ENCODE data around the gene GJB1.
"Not testable (repeated sequence)": the region's sequence is repeated elsewhere in the genome, so short reads cannot be mapped to it uniquely, and the experiment has no call there.

The GJB1 gene

GRCh38 chrX:71175531-71175930, 47.5 kb upstream of the GJB1 start (continued):
- TF ChIP-seq ESRRG (CRISPR knock-in tag; IDR thresholded peaks at IDR 0.05): no peak

- TF ChIP-seq OSR1 (CRISPR knock-in tag; IDR thresholded peaks at IDR 0.05) (no peak), ARNTL (CRISPR knock-in tag; IDR thresholded peaks at IDR 0.05; ENCODE audit: borderline replicate concordance, low read depth) (no peak), POU6F1 (CRISPR knock-in tag; IDR thresholded peaks at IDR 0.05; ENCODE audit: borderline replicate concordance, low read depth) (no peak), ESRRG (CRISPR knock-in tag; IDR thresholded peaks at IDR 0.05) (no peak), ZFP3 (CRISPR knock-in tag; IDR thresholded peaks at IDR 0.05) (no peak), PPARA (CRISPR knock-in tag; IDR thresholded peaks at IDR 0.05; ENCODE audit: borderline replicate concordance) (no peak), TCF4 (CRISPR knock-in tag; IDR thresholded peaks at IDR 0.05; ENCODE audit: borderline replicate concordance) (no peak), ZNF8 (CRISPR knock-in tag; IDR thresholded peaks at IDR 0.05) (no peak), CSDC2 (CRISPR knock-in tag; IDR thresholded peaks at IDR 0.05) (no peak), ZNF70 (CRISPR knock-in tag; IDR thresholded peaks at IDR 0.05) (no peak), BACH2 (CRISPR knock-in tag; IDR thresholded peaks at IDR 0.05; ENCODE audit: borderline replicate concordance) (no peak)
- TF ChIP-seq, protein P1, sequence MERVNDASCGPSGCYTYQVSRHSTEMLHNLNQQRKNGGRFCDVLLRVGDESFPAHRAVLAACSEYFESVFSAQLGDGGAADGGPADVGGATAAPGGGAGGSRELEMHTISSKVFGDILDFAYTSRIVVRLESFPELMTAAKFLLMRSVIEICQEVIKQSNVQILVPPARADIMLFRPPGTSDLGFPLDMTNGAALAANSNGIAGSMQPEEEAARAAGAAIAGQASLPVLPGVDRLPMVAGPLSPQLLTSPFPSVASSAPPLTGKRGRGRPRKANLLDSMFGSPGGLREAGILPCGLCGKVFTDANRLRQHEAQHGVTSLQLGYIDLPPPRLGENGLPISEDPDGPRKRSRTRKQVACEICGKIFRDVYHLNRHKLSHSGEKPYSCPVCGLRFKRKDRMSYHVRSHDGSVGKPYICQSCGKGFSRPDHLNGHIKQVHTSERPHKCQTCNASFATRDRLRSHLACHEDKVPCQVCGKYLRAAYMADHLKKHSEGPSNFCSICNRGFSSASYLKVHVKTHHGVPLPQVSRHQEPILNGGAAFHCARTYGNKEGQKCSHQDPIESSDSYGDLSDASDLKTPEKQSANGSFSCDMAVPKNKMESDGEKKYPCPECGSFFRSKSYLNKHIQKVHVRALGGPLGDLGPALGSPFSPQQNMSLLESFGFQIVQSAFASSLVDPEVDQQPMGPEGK (CRISPR knock-in tag; IDR thresholded peaks at IDR 0.05; ENCODE audit: borderline replicate concordance): no peak
- no peak for ATAC-seq
Measured at GRCh38 chrX:71177327-71177726, 45.7 kb upstream of the GJB1 start.

DNA sequence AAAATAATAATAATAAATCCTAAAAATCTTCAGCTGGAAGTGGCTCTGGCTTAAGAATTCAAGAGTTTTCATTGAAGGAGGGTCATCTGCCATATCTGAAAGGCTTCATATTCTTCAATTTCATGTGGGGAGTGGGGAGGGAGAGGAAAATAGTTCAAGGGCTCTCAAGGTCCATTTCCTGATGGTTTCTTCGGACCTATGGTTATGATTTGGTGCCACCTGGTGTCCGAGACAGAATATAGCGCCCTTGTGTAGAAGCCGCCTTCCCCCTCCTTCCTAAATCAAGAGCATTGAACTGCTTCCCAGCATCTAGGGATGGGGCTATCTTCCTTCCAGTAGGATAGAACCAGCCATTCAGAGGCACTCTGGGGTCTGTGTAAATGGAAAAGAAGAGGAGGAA, 44.1 kb upstream of the GJB1 start:
- ATAC-seq: peak; percentile 59
- TF ChIP-seq ZC3H10 (CRISPR knock-in tag; IDR thresholded peaks at IDR 0.05): no peak
- TF ChIP-seq ESRRG (CRISPR knock-in tag; IDR thresholded peaks at IDR 0.05): no peak
- TF ChIP-seq POU6F1 (CRISPR knock-in tag; IDR thresholded peaks at IDR 0.05; ENCODE audit: borderline replicate concordance, low read depth): no peak
- no peak for TF ChIP-seq PPARA (CRISPR knock-in tag; IDR thresholded peaks at IDR 0.05; ENCODE audit: borderline replicate concordance)
- no peak for TF ChIP-seq TCF4 (CRISPR knock-in tag; IDR thresholded peaks at IDR 0.05; ENCODE audit: borderline replicate concordance)
- TF ChIP-seq SNAI2 (CRISPR knock-in tag; IDR thresholded peaks at IDR 0.05): no peak
- no peak for TF ChIP-seq ZNF565 (CRISPR knock-in tag; conservative IDR thresholded peaks at IDR 0.05; ENCODE audit: low read depth)
- TF ChIP-seq ARNTL (CRISPR knock-in tag; IDR thresholded peaks at IDR 0.05; ENCODE audit: borderline replicate concordance, low read depth): no peak
- no peak for TF ChIP-seq OSR1 (CRISPR knock-in tag; IDR thresholded peaks at IDR 0.05)
- no peak for TF ChIP-seq CSRNP3 (CRISPR knock-in tag; IDR thresholded peaks at IDR 0.05)

- ATAC-seq: not testable (repeated sequence)
Measured at GRCh38 chrX:71180579-71181265, 42.3 kb upstream of the GJB1 start.

DNA sequence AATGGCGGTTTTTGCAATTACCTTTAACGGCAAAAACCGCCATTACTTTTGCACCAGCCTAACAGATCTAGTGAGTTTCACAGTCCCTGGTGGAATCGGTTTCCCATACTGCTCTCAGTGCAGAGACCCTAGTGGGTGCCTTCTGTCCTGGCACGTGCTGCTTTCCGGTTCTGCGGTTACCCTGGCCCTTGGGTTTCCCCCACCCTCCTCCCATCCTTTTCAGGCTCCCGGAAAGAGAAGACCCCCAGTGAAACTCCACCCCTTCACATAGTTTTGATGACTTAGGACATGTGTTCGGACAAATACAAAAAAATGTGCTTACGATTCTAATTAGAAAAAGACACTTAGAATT, 41.5 kb upstream of the GJB1 start:
- no peak for ATAC-seq
- TF ChIP-seq, protein P1 (CRISPR knock-in tag; IDR thresholded peaks at IDR 0.05; ENCODE audit: borderline replicate concordance): no peak
- TF ChIP-seq OSR1 (CRISPR knock-in tag; IDR thresholded peaks at IDR 0.05) (no peak), GLIS3 (CRISPR knock-in tag; IDR thresholded peaks at IDR 0.05) (no peak), PPARA (CRISPR knock-in tag; IDR thresholded peaks at IDR 0.05; ENCODE audit: borderline replicate concordance) (no peak), ZNF8 (CRISPR knock-in tag; IDR thresholded peaks at IDR 0.05) (no peak)

All from SK-N-SH treated with all-trans-retinoic acid at 6 μM for 48 hours (cell line).